ENCODE results near the gene HSPG2. TPM values are rescaled to one million over a fixed set of nuclear protein-coding genes. Genes with fewer than 3 reads are reported as not detected.

The HSPG2 gene
- total and polyA plus RNA-seq, 12 donors: 38.7 to 558 (median 273) TPM

DNA sequence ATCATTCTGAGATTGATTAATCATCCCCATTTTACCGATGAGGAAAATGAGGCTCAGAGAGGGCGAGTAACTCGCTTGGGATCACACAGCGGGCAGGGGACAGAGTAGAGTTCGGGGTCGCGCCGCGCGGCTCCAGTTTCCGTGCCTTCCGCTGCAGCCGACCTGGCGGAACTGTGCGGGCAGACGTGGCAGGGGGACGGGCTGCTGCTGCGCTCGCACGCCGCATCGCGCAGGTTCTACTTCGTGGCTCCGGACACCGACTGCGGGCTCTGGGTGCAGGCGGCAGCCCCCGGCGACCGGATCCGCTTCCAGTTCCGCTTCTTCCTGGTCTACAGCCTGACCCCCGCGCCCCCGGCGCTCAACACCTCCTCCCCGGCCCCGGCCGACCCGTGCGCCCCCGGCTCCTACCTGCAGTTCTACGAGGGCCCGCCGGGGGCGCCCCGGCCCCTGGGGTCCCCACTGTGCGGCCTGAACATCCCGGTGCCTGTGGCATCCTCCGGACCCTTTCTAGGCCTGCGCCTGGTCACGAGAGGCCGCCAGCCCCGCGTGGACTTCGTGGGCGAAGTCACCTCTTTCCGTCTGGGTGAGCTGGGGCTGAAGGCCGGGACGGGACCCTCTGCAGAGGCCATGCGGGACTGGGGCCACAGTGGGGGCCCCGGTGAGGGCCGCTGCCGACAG is 122.7 kb downstream of the HSPG2 start:
- peak in 5 of 7 donors; percentile 31 to 49 (median 40) for DNase-seq
- no peaks in the 10 kb centered on the region for H3K36me3 ChIP-seq (replicated peaks in 1 of 2)
- H3K4me3 ChIP-seq: peak overlapping the region in 2 of 4 donors; percentile 29 to 60
- H3K27ac ChIP-seq: no peak overlapping the region
- H3K27me3 ChIP-seq: no peaks in the 10 kb centered on the region
- WGBS, 4 donors: 5 to 16% (median 12%) methylated on average over 19 to 65 of the region's 65 CpGs
- TF ChIP-seq, protein P1, sequence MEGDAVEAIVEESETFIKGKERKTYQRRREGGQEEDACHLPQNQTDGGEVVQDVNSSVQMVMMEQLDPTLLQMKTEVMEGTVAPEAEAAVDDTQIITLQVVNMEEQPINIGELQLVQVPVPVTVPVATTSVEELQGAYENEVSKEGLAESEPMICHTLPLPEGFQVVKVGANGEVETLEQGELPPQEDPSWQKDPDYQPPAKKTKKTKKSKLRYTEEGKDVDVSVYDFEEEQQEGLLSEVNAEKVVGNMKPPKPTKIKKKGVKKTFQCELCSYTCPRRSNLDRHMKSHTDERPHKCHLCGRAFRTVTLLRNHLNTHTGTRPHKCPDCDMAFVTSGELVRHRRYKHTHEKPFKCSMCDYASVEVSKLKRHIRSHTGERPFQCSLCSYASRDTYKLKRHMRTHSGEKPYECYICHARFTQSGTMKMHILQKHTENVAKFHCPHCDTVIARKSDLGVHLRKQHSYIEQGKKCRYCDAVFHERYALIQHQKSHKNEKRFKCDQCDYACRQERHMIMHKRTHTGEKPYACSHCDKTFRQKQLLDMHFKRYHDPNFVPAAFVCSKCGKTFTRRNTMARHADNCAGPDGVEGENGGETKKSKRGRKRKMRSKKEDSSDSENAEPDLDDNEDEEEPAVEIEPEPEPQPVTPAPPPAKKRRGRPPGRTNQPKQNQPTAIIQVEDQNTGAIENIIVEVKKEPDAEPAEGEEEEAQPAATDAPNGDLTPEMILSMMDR (IDR thresholded peaks at IDR 0.05): peak; percentile 43 to 66 (median 62)
- no peak for TF ChIP-seq POLR2A (IDR thresholded peaks at IDR 0.05)
- intact Hi-C loops (cut with DNase I): no loop called here
- H3K4me1 ChIP-seq (replicated peaks in 1 of 2): peaks cover 3 to 4% of the 10 kb centered on the region in 2 donors
- H3K9me3 ChIP-seq (replicated peaks in 1 of 3): no peaks in the 10 kb centered on the region

- WGBS, 4 donors: 88 to 96% (median 92%) methylated on average over 3 of the region's 3 CpGs
- TF ChIP-seq, protein P1 (IDR thresholded peaks at IDR 0.05): no peak
- no peak for TF ChIP-seq POLR2A (IDR thresholded peaks at IDR 0.05)
- no peak for DNase-seq
- Histone ChIP-seq H3K4me3 (no peak overlapping the region), H3K36me3 (replicated peaks in 1 of 2) (no peaks in the 10 kb centered on the region), H3K9me3 (replicated peaks in 1 of 3) (no peaks in the 10 kb centered on the region), H3K27me3 (no peaks in the 10 kb centered on the region), H3K4me1 (replicated peaks in 1 of 2) (peaks cover 3 to 4% of the 10 kb centered on the region in 2 donors), H3K27ac (no peak overlapping the region)
- intact Hi-C loops (cut with DNase I): no loop called here
Observed at GRCh38 chr1:21813542-21813941, 123.6 kb downstream of the HSPG2 start.

DNA sequence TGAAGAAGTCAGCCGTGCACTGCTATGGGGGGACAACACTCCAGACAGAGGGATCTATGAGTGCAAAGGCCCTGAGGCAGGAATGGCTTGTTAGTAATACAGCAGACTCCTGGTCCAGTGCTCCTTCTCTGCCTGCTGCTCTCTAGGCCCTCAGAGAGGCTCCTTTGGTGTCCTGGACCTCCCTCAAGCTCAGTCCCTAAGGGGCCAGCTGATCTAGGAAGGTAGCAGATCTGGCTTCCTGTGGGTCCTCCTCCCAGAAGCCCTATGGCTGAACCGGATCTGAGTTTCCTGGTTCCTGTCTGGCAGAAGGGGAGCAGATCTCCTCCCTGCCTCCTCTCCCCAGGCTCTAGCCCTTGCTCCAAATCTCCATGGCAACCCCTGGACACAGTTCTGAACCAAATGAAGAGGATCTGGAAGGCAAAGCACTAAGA is 125.2 kb downstream of the HSPG2 start, which contains the start of gene LDLRAD2:
Gene LDLRAD2 (plus strand): TSS at position 391 of the 431 bp plus-strand sequence. CDS start 187 bp downstream, outside the sequence.
- Histone ChIP-seq H3K4me3 (no peak within 1 kb of the TSS), H3K27me3 (no peaks in the 10 kb centered on the region), H3K9me3 (replicated peaks in 1 of 3) (no peaks in the 10 kb centered on the region), H3K27ac (no peak within 1 kb of the TSS), H3K36me3 (replicated peaks in 1 of 2) (no peaks in the 10 kb centered on the region), H3K4me1 (replicated peaks in 1 of 2) (peaks cover 0 to 4% of the 10 kb centered on the region in 2 donors)
- intact Hi-C loops (cut with DNase I): no loop called here
- TF ChIP-seq, protein P1 (IDR thresholded peaks at IDR 0.05): no peak
- no peak for TF ChIP-seq POLR2A (IDR thresholded peaks at IDR 0.05)
- WGBS, 4 donors: 60 to 75% (median 71%) methylated on average over 2 of the region's 2 CpGs
- no peak for DNase-seq

- no peaks in the 10 kb centered on the region for H3K36me3 ChIP-seq (replicated peaks in 1 of 2)
- TF ChIP-seq, protein P1 (IDR thresholded peaks at IDR 0.05): no peak
- TF ChIP-seq POLR2A (IDR thresholded peaks at IDR 0.05): no peak
- H3K9me3 ChIP-seq (replicated peaks in 1 of 3): no peaks in the 10 kb centered on the region
- H3K27ac ChIP-seq: peak overlapping the region in 2 of 5 donors; percentile 3 to 37
- no peak for DNase-seq
- no peak overlapping the region for H3K4me3 ChIP-seq
- 58 to 77% (median 70%) methylated on average over 2 of the region's 2 CpGs for WGBS, 4 donors
- intact Hi-C loops (cut with DNase I): no loop called here
- no peaks in the 10 kb centered on the region for H3K27me3 ChIP-seq
- H3K4me1 ChIP-seq (replicated peaks in 1 of 2): peaks cover 0 to 7% of the 10 kb centered on the region in 2 donors
Observed at GRCh38 chr1:21804536-21804935, 132.6 kb downstream of the HSPG2 start.
